ENCODE results near the gene DEFB128.

GRCh38 chr20:214383-214782 is 24.9 kb upstream of the DEFB128 start:
- TF ChIP-seq CTCF (IDR thresholded peaks at IDR 0.05) (no peak), POLR2A (IDR thresholded peaks at IDR 0.05) (no peak)

Measured in ovary (tissue), 3 donors.